ENCODE data around the gene C5.
A peak's percentile ranks its signal among the peaks of the same experiment; 100 is the strongest.

Gene C5

GRCh38 chr9:120985819-120986222, 64.3 kb downstream of the C5 start:
- intact Hi-C loops (cut with DNase I; ENCODE audit: low total_unique reads) = loop anchor here (10.0 kb wide), 1 partner anchor 79 kb away; no protein-coding TSS in a partner anchor
- no peak for DNase-seq
- Histone ChIP-seq H3K4me1 (no peaks in the 10 kb centered on the region), H3K4me3 (no peak overlapping the region), H3K27me3 (no peaks in the 10 kb centered on the region), H3K36me3 (peaks cover 0 to 12% (median 3%) of the 10 kb centered on the region in 3 donors), H3K27ac (no peak overlapping the region), H3K9me3 (no peaks in the 10 kb centered on the region)
- peak; percentile 46 to 59 for TF ChIP-seq CTCF (IDR thresholded peaks at IDR 0.05)

GRCh38 chr9:120983259-120983837, 66.7 kb downstream of the C5 start:
- no peak for TF ChIP-seq CTCF (IDR thresholded peaks at IDR 0.05)
- peaks cover 0 to 20% (median 0%) of the 10 kb centered on the region in 3 donors for H3K36me3 ChIP-seq
- no peak overlapping the region for H3K27ac ChIP-seq
- H3K27me3 ChIP-seq = no peaks in the 10 kb centered on the region
- H3K4me3 ChIP-seq = no peak overlapping the region
- no peaks in the 10 kb centered on the region for H3K9me3 ChIP-seq
- no peak for DNase-seq
- H3K4me1 ChIP-seq = no peaks in the 10 kb centered on the region
- intact Hi-C loops (cut with DNase I; ENCODE audit: low total_unique reads) = loop anchor here (10.0 kb wide), 1 partner anchor 81 kb away; no protein-coding TSS in a partner anchor

- intact Hi-C loops (cut with DNase I; ENCODE audit: low total_unique reads) = loop anchor here (10.0 kb wide), 1 partner anchor 82 kb away; no protein-coding TSS in a partner anchor
- H3K9me3 ChIP-seq = no peaks in the 10 kb centered on the region
- H3K27ac ChIP-seq = no peak overlapping the region
- no peak for DNase-seq
- peaks cover 0 to 16% (median 0%) of the 10 kb centered on the region in 3 donors for H3K36me3 ChIP-seq
- no peak overlapping the region for H3K4me3 ChIP-seq
- TF ChIP-seq CTCF (IDR thresholded peaks at IDR 0.05) = no peak
- no peaks in the 10 kb centered on the region for H3K4me1 ChIP-seq
- no peaks in the 10 kb centered on the region for H3K27me3 ChIP-seq
Measured at GRCh38 chr9:120982836-120983235, 67.2 kb downstream of the C5 start.

- H3K9me3 ChIP-seq = no peaks in the 10 kb centered on the region
- DNase-seq = no peak
- TF ChIP-seq CTCF (IDR thresholded peaks at IDR 0.05) = no peak
- intact Hi-C loops (cut with DNase I; ENCODE audit: low total_unique reads) = loop anchor here (10.0 kb wide), 1 partner anchor 84 kb away; no protein-coding TSS in a partner anchor
- no peaks in the 10 kb centered on the region for H3K4me1 ChIP-seq
- peaks cover 0 to 16% (median 6%) of the 10 kb centered on the region in 3 donors for H3K36me3 ChIP-seq
- H3K4me3 ChIP-seq = no peak overlapping the region
- no peak overlapping the region for H3K27ac ChIP-seq
- H3K27me3 ChIP-seq = no peaks in the 10 kb centered on the region
Measured at GRCh38 chr9:120980951-120981350, 69.1 kb downstream of the C5 start.

GRCh38 chr9:120979797-120980196, 70.3 kb downstream of the C5 start:
- no peaks in the 10 kb centered on the region for H3K9me3 ChIP-seq
- H3K27me3 ChIP-seq = no peaks in the 10 kb centered on the region
- no peak overlapping the region for H3K4me3 ChIP-seq
- no peak overlapping the region for H3K27ac ChIP-seq
- DNase-seq = no peak
- intact Hi-C loops (cut with DNase I; ENCODE audit: low total_unique reads) = loop anchor here (10.0 kb wide), 1 partner anchor 85 kb away; no protein-coding TSS in a partner anchor
- TF ChIP-seq CTCF (IDR thresholded peaks at IDR 0.05) = no peak
- H3K36me3 ChIP-seq = peaks cover 0 to 22% (median 6%) of the 10 kb centered on the region in 3 donors
- H3K4me1 ChIP-seq = no peaks in the 10 kb centered on the region
